NCI-H2196 (cell line): ENCODE measurements around the gene ENOX1.
"Not testable (repeated sequence)": the region's sequence is repeated elsewhere in the genome, so short reads cannot be mapped to it uniquely, and the experiment has no call there.

Experiments
- DNase-seq: peaks from one replicate; lab custom pipeline; 2025; ENCODE audit not compliant: unreplicated experiment; lab: John Stamatoyannopoulos, UW

ENOX1 gene

DNA sequence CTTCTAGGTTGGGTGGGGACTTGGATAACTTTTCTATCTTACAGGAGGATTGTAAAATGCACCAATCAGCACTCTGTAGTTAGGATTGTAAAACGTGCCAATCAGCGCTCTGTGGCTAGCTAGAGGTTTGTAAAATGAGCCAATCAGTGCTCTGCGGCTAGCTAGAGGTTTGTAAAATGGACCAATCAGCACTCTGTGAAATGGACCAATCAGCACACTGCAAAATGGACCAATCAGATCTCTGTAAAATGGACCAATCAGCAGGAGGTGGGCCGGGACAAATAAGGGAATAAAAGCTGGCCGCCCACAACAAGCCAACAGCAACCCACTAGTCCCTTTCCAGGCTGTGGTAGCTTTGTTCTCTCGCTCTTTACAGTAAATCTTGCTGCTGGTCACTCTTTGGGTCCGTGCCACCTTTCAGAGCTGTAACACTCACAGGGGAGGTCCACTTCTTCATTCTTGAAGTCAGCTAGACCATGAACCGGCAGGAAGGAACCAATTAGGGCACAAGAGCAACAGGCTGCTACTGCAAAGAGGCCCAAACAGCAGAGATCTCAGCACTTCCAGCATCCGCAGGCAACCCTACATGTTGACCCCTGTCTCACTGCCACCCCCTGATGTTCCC lies 606.6 kb downstream of the ENOX1 start:
- DNase-seq = no peak

DNA sequence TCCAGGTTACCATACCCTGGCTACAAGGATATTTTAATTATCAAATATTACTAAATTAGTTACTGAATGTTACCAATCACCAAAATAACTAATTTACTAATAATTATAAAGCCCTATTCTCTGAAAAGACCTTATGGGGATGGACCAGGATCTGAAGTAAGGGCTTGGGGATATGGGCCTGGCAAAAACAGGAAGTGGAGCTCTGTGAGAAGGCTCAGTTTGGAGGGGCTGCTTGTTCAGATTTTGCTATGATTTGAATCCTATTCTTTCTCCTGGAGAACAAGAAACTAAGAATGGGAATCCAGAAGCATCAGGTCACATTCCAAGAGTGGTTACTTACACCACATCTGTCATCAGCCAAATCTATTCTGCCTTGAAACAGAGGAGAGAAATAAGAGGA lies 615.3 kb downstream of the ENOX1 start:
- no peak for DNase-seq

DNA sequence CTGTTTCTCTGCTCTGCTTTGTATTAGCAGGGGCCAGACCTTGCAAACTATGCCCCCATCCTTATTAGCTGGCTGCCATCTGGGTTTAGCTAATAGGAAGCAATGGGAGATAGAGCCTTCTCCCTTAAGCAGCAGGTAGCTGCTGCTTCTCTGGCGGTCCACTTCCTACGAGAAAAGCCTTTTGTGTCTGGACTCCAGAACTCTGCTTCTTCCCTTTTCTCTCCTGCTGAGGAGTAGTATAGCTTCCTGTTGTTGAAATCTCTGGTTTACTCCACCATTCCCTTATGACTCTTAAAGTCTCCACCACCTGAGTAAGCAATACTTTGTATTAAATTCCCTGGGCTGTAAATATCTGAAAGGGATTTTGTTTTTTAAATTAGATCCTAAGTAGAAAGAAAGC lies 616.3 kb downstream of the ENOX1 start:
- no peak for DNase-seq

DNA sequence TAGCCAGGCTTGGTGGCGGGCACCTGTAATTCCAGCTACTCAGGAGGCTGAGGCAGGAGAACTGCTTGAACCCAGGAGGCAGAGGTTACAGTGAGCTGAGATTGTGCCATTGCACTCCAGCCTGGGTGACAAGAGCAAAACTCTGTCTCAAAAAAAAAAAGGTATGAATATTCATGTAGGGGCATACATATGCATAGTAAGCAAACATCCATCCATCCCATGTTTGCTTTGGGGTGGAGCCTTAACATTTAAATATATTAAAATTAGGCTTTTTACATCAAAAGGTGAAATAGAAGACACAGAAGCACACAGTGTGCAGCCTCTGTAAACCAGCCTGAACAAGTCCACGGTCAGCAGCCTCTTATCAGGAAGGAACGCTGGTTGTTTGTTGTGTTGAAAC lies 618.3 kb downstream of the ENOX1 start:
- DNase-seq = not testable (repeated sequence)

DNA sequence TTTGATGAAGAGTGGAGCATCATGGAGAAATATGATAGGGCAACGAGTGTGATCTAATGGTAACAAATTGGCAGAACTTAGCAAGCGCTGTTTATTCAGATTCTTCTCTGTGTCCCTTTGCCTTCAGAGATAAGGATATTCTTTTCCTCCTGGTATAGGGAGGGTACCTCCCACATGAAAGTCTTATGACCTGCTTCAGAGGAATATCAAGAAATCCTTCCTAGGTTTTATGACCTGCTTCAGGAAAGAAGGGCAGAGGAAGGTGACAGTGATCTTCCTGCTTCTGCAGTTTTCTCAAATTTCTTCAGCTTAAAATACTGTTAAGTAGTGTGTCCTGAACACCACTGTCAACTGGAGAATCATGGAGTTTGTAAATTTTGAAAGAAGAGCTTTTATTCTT lies 619.0 kb downstream of the ENOX1 start:
- no peak for DNase-seq

DNA sequence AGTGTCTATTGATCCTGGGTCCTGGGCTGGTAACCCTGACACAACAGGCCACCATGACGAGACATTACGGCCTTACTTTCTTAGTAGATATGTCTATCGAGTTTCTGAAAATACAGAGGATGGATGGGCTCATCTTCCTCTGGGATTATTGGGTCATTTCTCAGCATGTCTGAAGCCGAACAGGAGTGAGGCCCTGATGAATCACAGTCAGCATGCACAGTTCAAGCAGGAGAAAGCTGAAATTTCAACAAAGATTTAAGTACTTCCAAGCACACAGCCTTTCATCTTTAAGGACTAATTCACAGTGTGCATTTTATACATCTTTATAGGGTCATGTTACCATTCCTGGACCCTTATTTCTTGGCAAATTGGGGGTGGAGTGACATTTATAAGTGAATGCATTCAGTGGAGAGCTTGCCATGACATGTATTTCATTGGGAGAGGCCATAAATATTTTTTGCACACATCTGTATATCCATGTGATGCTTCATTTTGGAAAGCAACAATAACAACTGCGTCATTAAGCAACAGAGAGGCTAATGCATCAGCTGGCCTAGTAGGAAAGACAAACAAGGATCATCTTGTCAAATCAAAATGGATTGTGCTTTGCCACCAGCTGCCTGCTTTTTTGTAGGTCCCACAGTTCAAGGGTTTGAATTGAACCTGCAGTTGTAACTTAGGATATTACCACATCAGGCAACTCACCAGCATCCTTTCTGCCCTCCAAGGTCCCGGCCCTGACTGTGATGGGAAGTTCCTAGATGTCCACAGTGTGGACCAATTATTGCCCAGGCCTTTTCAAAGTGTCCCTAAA lies 619.9 kb downstream of the ENOX1 start:
- no peak for DNase-seq
